Mammary epithelial cell (primary cell): ENCODE results near the gene CCDC7.
"Not testable (repeated sequence)": the region's sequence is repeated elsewhere in the genome, so short reads cannot be mapped to it uniquely, and the experiment has no call there.

ENCODE experiments used
- EZH2 ChIP-seq: IDR thresholded peaks from 2 replicates; pipeline ENCODE4 v1.6.1; 2012; ENCODE audit warnings: low read length, inconsistent platforms, borderline replicate concordance
- TF ChIP-seq, protein P1 (sequence below), 2 donors: IDR thresholded peaks in 1 of 2; conservative IDR thresholded peaks in 1 of 2; 2 replicates each; pipeline ENCODE4 v1.5.1; 2011 to 2012; ENCODE audit warnings: inconsistent platforms in 2 of 2, low read length in 2 of 2, mild to moderate bottlenecking in 2 of 2, control low read depth in 1 of 2, low read depth in 1 of 2; ENCODE audit not compliant: insufficient read depth in 1 of 2; ENCODE audit errors: extremely low read depth in 1 of 2

- TF ChIP-seq, protein P1, sequence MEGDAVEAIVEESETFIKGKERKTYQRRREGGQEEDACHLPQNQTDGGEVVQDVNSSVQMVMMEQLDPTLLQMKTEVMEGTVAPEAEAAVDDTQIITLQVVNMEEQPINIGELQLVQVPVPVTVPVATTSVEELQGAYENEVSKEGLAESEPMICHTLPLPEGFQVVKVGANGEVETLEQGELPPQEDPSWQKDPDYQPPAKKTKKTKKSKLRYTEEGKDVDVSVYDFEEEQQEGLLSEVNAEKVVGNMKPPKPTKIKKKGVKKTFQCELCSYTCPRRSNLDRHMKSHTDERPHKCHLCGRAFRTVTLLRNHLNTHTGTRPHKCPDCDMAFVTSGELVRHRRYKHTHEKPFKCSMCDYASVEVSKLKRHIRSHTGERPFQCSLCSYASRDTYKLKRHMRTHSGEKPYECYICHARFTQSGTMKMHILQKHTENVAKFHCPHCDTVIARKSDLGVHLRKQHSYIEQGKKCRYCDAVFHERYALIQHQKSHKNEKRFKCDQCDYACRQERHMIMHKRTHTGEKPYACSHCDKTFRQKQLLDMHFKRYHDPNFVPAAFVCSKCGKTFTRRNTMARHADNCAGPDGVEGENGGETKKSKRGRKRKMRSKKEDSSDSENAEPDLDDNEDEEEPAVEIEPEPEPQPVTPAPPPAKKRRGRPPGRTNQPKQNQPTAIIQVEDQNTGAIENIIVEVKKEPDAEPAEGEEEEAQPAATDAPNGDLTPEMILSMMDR (conservative IDR thresholded peaks at IDR 0.05 in 1 of 2, IDR thresholded peaks at IDR 0.05 in 1 of 2; ENCODE audit: extremely low read depth in 1 of 2, insufficient read depth in 1 of 2, low read depth in 1 of 2, low read length in 2 of 2), result not testable (repeated sequence)
- not testable (repeated sequence) for TF ChIP-seq EZH2
Measured at GRCh38 chr10:32598022-32598421, 152.1 kb downstream of the CCDC7 start.
